Activated CD4-positive, alpha-beta T cell treated with anti-CD3 and anti-CD28 coated beads for 36 hours (primary cell): ENCODE measurements around the gene GNE. TPM values are rescaled to one million over a fixed set of nuclear protein-coding genes. Genes with fewer than 3 reads are reported as not detected.
A peak's percentile ranks its signal among the peaks of the same experiment; 100 is the strongest.
"Not testable (repeated sequence)": the region's sequence is repeated elsewhere in the genome, so short reads cannot be mapped to it uniquely, and the experiment has no call there.

Source experiments
- ATAC-seq: fragments of 200-7000 bp; cut with Tn5 transposase; one replicate; pipeline ENCODE4 v1.10.0; 2021; ENCODE audit warnings: mild to moderate bottlenecking, moderate library complexity
- CTCF ChIA-PET: fragments of 350-600 bp; sonication (Branson Sonifier 250); formaldehyde crosslinking; loops from one replicate; lab custom pipeline; 2021; ENCODE audit warnings: antibody characterized with exemption; lab: Charles Lee
- POLR2A ChIA-PET: fragments of 350-600 bp; sonication (Branson Sonifier 250); formaldehyde crosslinking; loops from one replicate; lab custom pipeline; 2021; ENCODE audit warnings: antibody characterized with exemption, inconsistent platforms; lab: Charles Lee
- DNase-seq: peaks from one replicate; pipeline ENCODE4 v3.0.0-alpha.2; 2020
- H3K27ac Mint-ChIP-seq: one replicate; pipeline ENCODE4 v1.8.0; 2021; ENCODE audit warnings: mixed read lengths
- H3K27me3 Mint-ChIP-seq: one replicate; pipeline ENCODE4 v1.8.0; 2021; ENCODE audit warnings: mixed read lengths
- H3K36me3 Mint-ChIP-seq: one replicate; pipeline ENCODE4 v1.8.0; 2021; ENCODE audit warnings: low read depth, mixed read lengths
- H3K4me1 Mint-ChIP-seq: one replicate; pipeline ENCODE4 v1.8.0; 2021; ENCODE audit warnings: mixed read lengths
- H3K4me3 Mint-ChIP-seq: one replicate; pipeline ENCODE4 v1.8.0; 2021; ENCODE audit warnings: mild to moderate bottlenecking, moderate library complexity, mixed read lengths
- H3K9me3 Mint-ChIP-seq: one replicate; pipeline ENCODE4 v1.8.0; 2021; ENCODE audit warnings: low read depth, mixed read lengths
- intact Hi-C, 2 experiments: fragments of 100-400 bp; cut with DNase I in 1 of 2; cut with micrococcal nuclease in 1 of 2; formaldehyde crosslinking; loops; one replicate each; pipeline versions ENCODE4 v1.14.2 to v1.15.1; 2022 to 2024; cut with DNase I, micrococcal nuclease
- total RNA-seq, 2 experiments: library from RNA; stranded (reverse); gene quantifications; one replicate each; pipeline ENCODE4 v1.2.3, GENCODE V29; 2021

The GNE gene
- total RNA-seq, 2 experiments from 2014 or later = 17.0 to 19.0 TPM

DNA sequence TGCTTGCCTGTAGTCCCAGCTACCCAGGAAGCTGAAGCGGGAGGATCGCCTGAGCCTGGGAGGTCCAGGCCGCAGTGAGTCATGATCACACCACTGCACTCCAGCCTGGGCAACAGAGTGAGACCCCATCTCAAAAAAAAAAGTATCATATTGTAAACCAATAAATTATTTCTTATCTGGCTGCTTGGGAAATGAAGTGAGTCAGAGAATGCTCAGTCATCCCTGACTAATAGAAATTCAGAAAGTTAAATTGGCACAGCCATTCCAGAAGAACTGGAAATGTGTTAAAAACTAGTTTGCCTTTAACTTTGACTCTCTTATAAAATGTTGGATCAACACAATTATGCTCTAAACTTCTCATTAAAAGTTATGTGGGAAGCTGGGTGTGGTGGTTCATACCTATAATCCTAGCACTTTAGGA, 9.8 kb upstream of the GNE start:
- Mint-ChIP-seq H3K36me3 (no peaks in the 10 kb centered on the region), H3K4me1 (no peaks in the 10 kb centered on the region), H3K27me3 (no peaks in the 10 kb centered on the region), H3K4me3 (no peak overlapping the region), H3K9me3 (no peaks in the 10 kb centered on the region), H3K27ac (no peak overlapping the region)
- intact Hi-C loops = no loop called here
- POLR2A ChIA-PET = no interaction called here
- DNase-seq (no peak), ATAC-seq (no peak)
- CTCF ChIA-PET = interaction anchor here (0.5 to 1.2 kb wide), 3 partner anchors 20 to 260 kb away, joined by 3 to 4 read pairs (median 4); no protein-coding TSS in a partner anchor

DNA sequence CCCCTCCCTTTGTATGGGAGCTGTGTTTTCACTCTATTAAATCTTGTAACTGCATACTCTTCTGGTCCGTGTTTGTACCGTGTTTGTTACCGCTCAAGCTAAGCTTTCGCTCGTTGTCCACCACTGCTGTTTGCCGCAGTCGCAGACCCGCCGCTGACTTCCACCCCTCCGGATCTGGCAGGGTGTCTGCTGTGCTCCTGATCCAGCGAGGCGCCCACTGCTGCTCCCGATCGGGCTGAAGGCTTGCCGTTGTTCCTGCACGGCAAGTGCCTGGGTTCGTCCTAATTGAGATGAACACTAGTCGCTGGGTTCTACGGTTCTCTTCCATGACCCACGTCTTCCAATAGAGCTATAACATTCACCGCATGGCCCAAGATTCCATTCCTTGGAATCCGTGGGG, 6.6 kb upstream of the GNE start:
- no peaks in the 10 kb centered on the region for H3K9me3 Mint-ChIP-seq
- no peak overlapping the region for H3K27ac Mint-ChIP-seq
- no peaks in the 10 kb centered on the region for H3K27me3 Mint-ChIP-seq

DNA sequence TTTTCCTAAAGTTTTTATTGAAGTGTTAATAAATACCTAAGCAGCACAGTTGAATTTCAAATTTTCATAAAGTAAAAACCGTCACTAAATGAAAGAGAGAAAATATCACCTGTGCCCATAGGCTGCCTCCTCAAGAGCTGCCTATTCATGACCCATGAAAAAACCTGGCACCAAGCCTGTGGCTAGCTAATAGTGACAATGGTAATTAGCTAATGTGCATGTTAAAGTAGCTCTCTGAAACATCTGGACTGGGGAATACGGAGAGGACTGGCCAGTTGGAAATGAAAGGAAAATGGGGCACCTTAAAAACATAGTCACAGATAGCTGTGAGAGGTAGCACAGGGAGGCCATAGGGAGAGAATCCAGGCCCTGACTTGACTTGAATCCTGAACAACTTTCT, 5.4 kb upstream of the GNE start:
- CTCF ChIA-PET = interaction anchor here (0.7 to 1.4 kb wide), 2 partner anchors 57 to 96 kb away, joined by 4 read pairs; no protein-coding TSS in a partner anchor
- H3K27ac Mint-ChIP-seq = no peak overlapping the region
- intact Hi-C loops = no loop called here

More for the DNA sequence above, 6.6 kb upstream of the GNE start:
- CTCF ChIA-PET = interaction anchor here (0.7 to 0.8 kb wide), 3 partner anchors 49 to 70 kb away, joined by 3 to 4 read pairs (median 4); no protein-coding TSS in a partner anchor
- intact Hi-C loops = no loop called here
- no peak for DNase-seq
- H3K36me3 Mint-ChIP-seq = no peaks in the 10 kb centered on the region
- H3K4me1 Mint-ChIP-seq = no peaks in the 10 kb centered on the region
- ATAC-seq = no peak
- no peak overlapping the region for H3K4me3 Mint-ChIP-seq
- POLR2A ChIA-PET = no interaction called here

DNA sequence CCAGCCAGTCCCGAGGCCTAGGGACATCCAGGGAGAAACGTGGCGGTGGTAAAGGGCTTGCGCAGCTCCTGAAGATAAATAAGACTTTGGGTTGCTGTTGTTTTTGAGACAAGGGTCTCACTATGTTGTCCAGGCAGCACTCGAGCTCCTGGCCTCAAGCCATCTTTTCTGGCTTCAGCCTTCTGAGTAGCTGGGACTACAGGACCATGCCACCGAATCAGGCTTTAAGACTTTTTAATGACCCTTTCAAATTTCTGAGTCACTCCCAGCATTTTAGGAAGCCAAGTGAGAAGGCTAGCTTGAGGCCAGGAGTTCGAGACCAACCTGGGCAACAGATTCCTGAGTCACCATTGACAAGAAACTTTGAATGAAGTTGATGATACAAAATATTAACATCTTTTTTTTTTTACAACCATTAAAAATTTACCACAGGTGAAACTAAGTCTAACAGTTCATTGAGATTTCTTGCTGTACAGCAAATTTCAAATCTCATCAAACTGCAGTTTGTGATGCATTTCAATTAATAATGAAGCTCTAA, 817 bp upstream of the GNE start:
- no peak for DNase-seq
- no peak for ATAC-seq
- Mint-ChIP-seq H3K27me3 (no peaks in the 10 kb centered on the region), H3K4me3 (peak overlapping the region; percentile 91), H3K27ac (peak overlapping the region; percentile 90), H3K9me3 (no peaks in the 10 kb centered on the region), H3K36me3 (no peaks in the 10 kb centered on the region), H3K4me1 (peaks cover 8% of the 10 kb centered on the region)
- CTCF ChIA-PET = interaction anchor here (0.7 to 2.4 kb wide), 7 partner anchors 9 to 435 kb away, joined by 3 to 11 read pairs (median 4); partner anchors contain the start of gene CLTA
- intact Hi-C loops = loop anchor here (1.0 to 5.0 kb wide), 12 partner anchors 68 to 527 kb away; partner anchors contain the start of genes CLTA (in 2 of the 2), RNF38 (in 2 of the 2), CREB3 (in 1 of the 2) and GLIPR2 (in 1 of the 2)
- POLR2A ChIA-PET = interaction anchor here (0.7 to 1.8 kb wide), 4 partner anchors 10 to 69 kb away, joined by 3 to 6 read pairs (median 4); no protein-coding TSS in a partner anchor

More for the DNA sequence above, 5.4 kb upstream of the GNE start:
- no peak for ATAC-seq
- no peaks in the 10 kb centered on the region for H3K36me3 Mint-ChIP-seq
- POLR2A ChIA-PET = no interaction called here
- DNase-seq = no peak
- H3K9me3 Mint-ChIP-seq = no peaks in the 10 kb centered on the region
- H3K27me3 Mint-ChIP-seq = no peaks in the 10 kb centered on the region
- H3K4me1 Mint-ChIP-seq = no peaks in the 10 kb centered on the region
- no peak overlapping the region for H3K4me3 Mint-ChIP-seq

DNA sequence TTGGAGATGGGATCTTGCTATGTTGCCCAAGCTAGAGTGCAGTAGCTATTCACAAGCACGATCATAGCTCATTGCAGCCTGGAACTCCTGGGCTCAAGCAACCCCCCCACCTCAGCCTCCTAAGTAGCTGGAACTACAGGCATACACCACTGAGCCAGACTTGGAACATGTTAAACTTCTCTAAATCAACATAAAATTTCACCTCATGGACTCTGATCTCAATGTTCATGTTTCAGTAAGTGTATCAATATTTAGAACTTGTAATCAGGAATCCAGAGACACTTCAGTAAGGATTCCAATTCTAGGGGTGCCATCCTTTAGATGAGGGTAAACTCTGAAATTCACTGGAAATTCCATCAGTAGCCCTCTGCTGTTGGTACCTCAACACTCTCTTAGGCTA, 6.8 kb downstream of the GNE start:
- ChIA-PET CTCF (interaction anchor here (0.6 to 4.9 kb wide), 3 partner anchors 44 to 383 kb away, joined by 3 to 35 read pairs (median 4); no protein-coding TSS in a partner anchor), POLR2A (interaction anchor here (0.5 kb wide), 1 partner anchor 57 kb away, joined by 3 read pairs; no protein-coding TSS in a partner anchor)
- Mint-ChIP-seq H3K4me1 (peaks cover 23% of the 10 kb centered on the region), H3K4me3 (no peak overlapping the region), H3K27ac (no peak overlapping the region), H3K9me3 (no peaks in the 10 kb centered on the region), H3K36me3 (peaks cover 5% of the 10 kb centered on the region), H3K27me3 (no peaks in the 10 kb centered on the region)
- DNase-seq (no peak), ATAC-seq (no peak)
- intact Hi-C loops = no loop called here

DNA sequence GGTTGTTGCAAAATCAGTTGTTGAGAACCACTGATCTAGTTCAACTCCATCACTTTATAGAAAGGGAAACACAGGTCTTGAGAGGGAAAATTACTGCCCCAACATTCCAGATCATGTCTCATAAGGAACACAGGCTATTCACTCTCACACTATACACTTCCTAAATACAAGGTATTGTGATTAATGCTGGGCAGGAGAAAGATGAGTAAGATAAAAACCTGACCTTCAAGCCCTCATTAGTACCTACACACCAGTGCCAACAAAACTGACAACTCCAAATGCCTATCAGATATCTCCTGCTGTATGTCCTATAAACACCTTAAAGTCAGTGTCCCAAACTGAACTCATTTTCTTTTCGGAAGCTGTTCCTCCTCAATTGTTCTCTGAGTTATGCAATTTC, 8.2 kb downstream of the GNE start:
- ChIA-PET POLR2A (no interaction called here), CTCF (interaction anchor here (0.6 to 4.9 kb wide), 4 partner anchors 9 to 355 kb away, joined by 3 to 35 read pairs (median 4); partner anchors contain the start of gene GNE)
- Mint-ChIP-seq H3K27me3 (no peaks in the 10 kb centered on the region), H3K9me3 (no peaks in the 10 kb centered on the region), H3K27ac (no peak overlapping the region), H3K4me1 (peaks cover 22% of the 10 kb centered on the region), H3K36me3 (peaks cover 13% of the 10 kb centered on the region), H3K4me3 (no peak overlapping the region)
- intact Hi-C loops = no loop called here
- no peak for DNase-seq
- no peak for ATAC-seq

DNA sequence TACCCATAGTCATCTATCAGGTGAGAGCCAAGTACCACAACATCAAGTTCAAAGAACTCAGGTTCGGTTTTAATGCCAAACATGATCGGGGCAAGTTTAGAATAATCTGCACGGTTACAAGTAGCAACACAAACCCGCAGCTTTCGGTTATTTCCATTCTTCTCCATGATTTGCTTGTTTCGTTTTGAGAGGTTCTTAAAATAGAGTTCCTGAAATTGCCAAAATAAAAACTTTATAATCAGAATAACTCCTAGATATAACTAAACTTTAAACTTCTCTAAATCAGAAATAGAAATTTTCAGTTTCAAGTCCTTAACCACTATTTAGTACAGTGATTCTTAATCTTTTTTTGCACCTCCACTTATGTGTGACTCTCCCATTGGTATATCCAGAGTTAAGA, 9.1 kb downstream of the GNE start:
- intact Hi-C loops = no loop called here
- H3K27me3 Mint-ChIP-seq = no peaks in the 10 kb centered on the region
- peaks cover 22% of the 10 kb centered on the region for H3K4me1 Mint-ChIP-seq
- ChIA-PET CTCF (interaction anchor here (0.9 to 4.9 kb wide), 7 partner anchors 9 to 384 kb away, joined by 3 to 35 read pairs (median 4); partner anchors contain the start of gene GNE), POLR2A (interaction anchor here (1.5 kb wide), 1 partner anchor 9 kb away, joined by 6 read pairs; the partner anchor contains the start of gene GNE)
- peaks cover 13% of the 10 kb centered on the region for H3K36me3 Mint-ChIP-seq
- no peaks in the 10 kb centered on the region for H3K9me3 Mint-ChIP-seq
- H3K4me3 Mint-ChIP-seq = no peak overlapping the region
- no peak for DNase-seq
- no peak for ATAC-seq
- no peak overlapping the region for H3K27ac Mint-ChIP-seq

DNA sequence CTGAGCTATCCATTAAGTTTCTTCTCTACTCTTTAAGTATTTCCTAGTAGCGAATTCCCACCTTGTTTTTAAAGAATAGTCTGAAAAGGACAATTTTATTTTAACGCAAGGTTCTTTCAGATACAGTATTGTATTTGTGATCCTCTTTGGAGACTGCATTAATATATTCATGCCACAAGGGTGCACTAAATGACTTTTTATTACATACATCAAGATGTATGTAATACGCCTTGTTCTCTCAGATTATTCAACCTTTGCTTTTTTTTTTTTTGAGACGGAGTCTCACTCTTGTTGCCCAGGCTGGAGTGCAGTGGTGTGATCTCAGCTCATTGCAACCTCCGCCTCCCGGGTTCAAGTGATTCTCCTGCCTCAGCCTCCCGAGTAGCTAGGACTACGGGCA, 10.2 kb downstream of the GNE start:
- not testable (repeated sequence) for H3K4me3 Mint-ChIP-seq, H3K27me3 Mint-ChIP-seq, DNase-seq, H3K27ac Mint-ChIP-seq, H3K9me3 Mint-ChIP-seq
- peaks cover 18% of the 10 kb centered on the region for H3K36me3 Mint-ChIP-seq
- ChIA-PET CTCF (interaction anchor here (0.6 to 4.9 kb wide), 8 partner anchors 10 to 82 kb away, joined by 3 to 35 read pairs (median 4); partner anchors contain the start of gene GNE), POLR2A (interaction anchor here (1.5 kb wide), 1 partner anchor 10 kb away, joined by 6 read pairs; the partner anchor contains the start of gene GNE)
- intact Hi-C loops = loop anchor here (1.0 kb wide), 2 partner anchors 80 to 81 kb away; no protein-coding TSS in a partner anchor
- ATAC-seq = peak; percentile 73
- peaks cover 22% of the 10 kb centered on the region for H3K4me1 Mint-ChIP-seq

DNA sequence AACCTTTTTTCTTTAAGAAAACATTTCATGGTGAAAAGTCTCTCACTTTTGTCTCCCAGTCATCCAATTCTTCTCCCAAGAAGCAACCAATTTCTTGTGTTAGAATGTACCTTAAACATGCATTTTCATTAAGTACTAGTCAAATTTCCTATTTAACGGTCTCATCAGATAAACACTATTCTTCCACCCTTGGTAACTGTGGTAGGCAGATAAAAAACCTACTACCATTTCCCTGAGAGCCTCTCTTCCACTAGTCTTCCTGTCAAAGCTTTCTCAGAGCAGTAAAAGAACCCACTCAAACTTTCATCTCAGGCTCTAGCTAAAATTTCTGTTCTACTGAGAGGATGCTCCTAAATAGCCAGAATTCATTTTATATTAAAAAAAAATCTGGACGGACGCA, 10.9 kb downstream of the GNE start:
- intact Hi-C loops = no loop called here
- Mint-ChIP-seq H3K9me3 (no peaks in the 10 kb centered on the region), H3K4me3 (no peak overlapping the region), H3K36me3 (peaks cover 19% of the 10 kb centered on the region), H3K4me1 (peaks cover 22% of the 10 kb centered on the region), H3K27me3 (no peaks in the 10 kb centered on the region), H3K27ac (no peak overlapping the region)
- no peak for DNase-seq
- ATAC-seq = no peak
- ChIA-PET CTCF (interaction anchor here (0.5 to 1.3 kb wide), 9 partner anchors 20 to 828 kb away, joined by 3 to 5 read pairs (median 3); no protein-coding TSS in a partner anchor), POLR2A (no interaction called here)

DNA sequence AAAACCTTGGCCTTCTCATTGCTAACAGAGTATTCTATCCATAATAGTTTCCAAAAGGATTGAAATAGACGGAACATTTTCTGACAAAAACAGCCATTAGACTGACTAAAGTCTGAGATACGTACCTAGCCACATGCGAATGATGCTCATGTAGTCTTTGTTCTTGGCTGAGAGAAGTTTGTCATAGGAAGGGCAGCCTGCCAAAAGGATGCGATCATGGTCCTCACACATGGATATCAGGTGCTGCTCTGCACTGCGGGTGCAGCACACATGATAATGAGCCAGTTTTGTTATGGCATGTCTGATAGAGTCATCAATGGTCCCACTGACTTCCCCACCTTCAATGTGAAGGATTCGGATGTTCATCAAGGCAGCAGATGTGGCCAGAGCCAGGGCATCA, 12.3 kb downstream of the GNE start:
- no peak for DNase-seq
- CTCF ChIA-PET = interaction anchor here (1.0 kb wide), 1 partner anchor 84 kb away, joined by 4 read pairs; no protein-coding TSS in a partner anchor
- intact Hi-C loops = no loop called here

DNA sequence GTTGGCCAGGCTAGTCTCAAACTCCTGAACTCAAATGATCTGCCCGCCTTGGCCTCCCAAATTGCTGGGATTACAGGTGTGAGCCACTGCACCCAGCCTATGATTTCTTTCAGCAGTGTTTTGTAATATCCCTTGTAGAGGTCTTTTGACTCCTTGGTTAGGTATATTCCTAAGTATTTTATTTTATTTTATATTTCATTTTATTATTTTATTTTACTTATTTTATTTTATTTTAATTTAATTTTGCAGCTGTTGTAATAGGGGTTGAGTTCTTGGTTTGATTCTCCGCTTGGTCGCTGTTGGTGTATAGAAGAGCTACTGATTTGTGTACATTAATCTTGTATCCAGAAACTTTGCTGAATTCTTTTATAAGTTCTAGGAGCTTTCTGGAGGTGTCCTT, 18.6 kb downstream of the GNE start:
- DNase-seq, ATAC-seq, intact Hi-C loops, H3K4me3 Mint-ChIP-seq, H3K27ac Mint-ChIP-seq, CTCF ChIA-PET, H3K27me3 Mint-ChIP-seq, H3K4me1 Mint-ChIP-seq, H3K9me3 Mint-ChIP-seq: not testable (repeated sequence)
- peaks cover 29% of the 10 kb centered on the region for H3K36me3 Mint-ChIP-seq
- POLR2A ChIA-PET = interaction anchor here (0.6 to 0.7 kb wide), 2 partner anchors 23 to 137 kb away, joined by 5 to 6 read pairs; no protein-coding TSS in a partner anchor

More for the DNA sequence above, 12.3 kb downstream of the GNE start:
- no peak overlapping the region for H3K4me3 Mint-ChIP-seq
- POLR2A ChIA-PET = interaction anchor here (0.7 kb wide), 1 partner anchor 25 kb away, joined by 3 read pairs; no protein-coding TSS in a partner anchor
- H3K27ac Mint-ChIP-seq = no peak overlapping the region
- no peaks in the 10 kb centered on the region for H3K9me3 Mint-ChIP-seq
- peaks cover 24% of the 10 kb centered on the region for H3K36me3 Mint-ChIP-seq
- peaks cover 14% of the 10 kb centered on the region for H3K4me1 Mint-ChIP-seq
- no peak for ATAC-seq
- H3K27me3 Mint-ChIP-seq = no peaks in the 10 kb centered on the region
